Measurements from ENCODE around the gene HK3. TPM values are rescaled to one million over a fixed set of nuclear protein-coding genes. Genes with fewer than 3 reads are reported as not detected.

The HK3 gene
- total RNA-seq, 3 donors from 2014 or later = 2.5 to 5.0 (median 4.3) TPM

DNA sequence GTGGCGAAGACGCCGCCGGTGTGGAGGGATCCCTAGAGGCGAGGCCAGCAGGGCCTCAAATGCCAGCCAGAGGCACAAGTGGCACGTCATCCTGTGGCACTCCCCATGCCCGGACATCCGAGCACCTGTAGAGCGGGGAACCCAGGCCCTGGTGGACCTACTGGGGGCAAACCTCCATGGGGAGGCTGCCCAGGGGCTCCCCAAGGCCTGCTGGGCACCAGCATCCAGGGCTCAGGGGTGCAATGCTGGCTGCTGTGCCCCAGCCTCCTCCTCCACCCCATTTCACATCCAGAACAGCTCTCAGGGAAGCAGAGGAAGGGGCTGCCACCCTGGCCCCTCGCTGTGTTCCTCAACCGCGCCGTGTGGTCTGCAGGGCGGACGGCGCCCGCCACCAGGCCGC lies 43.5 kb downstream of the HK3 start:
- no peaks in the 10 kb centered on the region for H3K36me3 ChIP-seq
- H3K27me3 ChIP-seq = peaks cover 0 to 52% of the 10 kb centered on the region in 2 donors
- no peak for DNase-seq (ENCODE audit: low spot score in 2 of 2)
- H3K4me3 ChIP-seq = no peak overlapping the region
- intact Hi-C loops (cut with DNase I; ENCODE audit: low total_unique reads) = no loop called here
- TF ChIP-seq POLR2AphosphoS5 (IDR thresholded peaks at IDR 0.05) = no peak
- TF ChIP-seq POLR2A (IDR thresholded peaks at IDR 0.05) = no peak
- TF ChIP-seq, protein P1, sequence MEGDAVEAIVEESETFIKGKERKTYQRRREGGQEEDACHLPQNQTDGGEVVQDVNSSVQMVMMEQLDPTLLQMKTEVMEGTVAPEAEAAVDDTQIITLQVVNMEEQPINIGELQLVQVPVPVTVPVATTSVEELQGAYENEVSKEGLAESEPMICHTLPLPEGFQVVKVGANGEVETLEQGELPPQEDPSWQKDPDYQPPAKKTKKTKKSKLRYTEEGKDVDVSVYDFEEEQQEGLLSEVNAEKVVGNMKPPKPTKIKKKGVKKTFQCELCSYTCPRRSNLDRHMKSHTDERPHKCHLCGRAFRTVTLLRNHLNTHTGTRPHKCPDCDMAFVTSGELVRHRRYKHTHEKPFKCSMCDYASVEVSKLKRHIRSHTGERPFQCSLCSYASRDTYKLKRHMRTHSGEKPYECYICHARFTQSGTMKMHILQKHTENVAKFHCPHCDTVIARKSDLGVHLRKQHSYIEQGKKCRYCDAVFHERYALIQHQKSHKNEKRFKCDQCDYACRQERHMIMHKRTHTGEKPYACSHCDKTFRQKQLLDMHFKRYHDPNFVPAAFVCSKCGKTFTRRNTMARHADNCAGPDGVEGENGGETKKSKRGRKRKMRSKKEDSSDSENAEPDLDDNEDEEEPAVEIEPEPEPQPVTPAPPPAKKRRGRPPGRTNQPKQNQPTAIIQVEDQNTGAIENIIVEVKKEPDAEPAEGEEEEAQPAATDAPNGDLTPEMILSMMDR (IDR thresholded peaks at IDR 0.05) = no peak
- H3K27ac ChIP-seq = no peak overlapping the region
- no peaks in the 10 kb centered on the region for H3K4me1 ChIP-seq
- H3K9me3 ChIP-seq = no peaks in the 10 kb centered on the region

DNA sequence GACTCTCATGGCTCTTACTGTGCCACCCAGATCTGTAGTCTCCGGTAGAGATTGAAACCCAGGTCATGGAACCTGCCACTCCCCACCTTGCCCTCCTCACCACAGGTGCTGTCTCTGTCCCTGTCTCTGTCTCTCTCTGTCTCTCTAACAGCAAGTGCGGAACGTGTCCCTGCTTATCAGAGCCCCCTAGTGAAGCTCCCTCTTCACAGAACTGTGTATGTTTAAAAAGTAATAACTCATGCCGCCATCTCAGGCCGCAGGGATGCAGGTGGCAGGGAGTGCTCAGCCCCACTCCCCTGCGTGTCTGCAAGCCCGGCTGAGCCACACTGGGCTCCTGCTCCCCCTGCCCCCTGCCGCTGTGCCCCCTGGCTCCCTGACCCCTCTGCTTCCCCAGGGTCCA lies 45.0 kb downstream of the HK3 start:
- Histone ChIP-seq H3K4me1 (no peaks in the 10 kb centered on the region), H3K27me3 (peaks cover 0 to 56% of the 10 kb centered on the region in 2 donors), H3K4me3 (no peak overlapping the region), H3K27ac (no peak overlapping the region), H3K36me3 (no peaks in the 10 kb centered on the region), H3K9me3 (no peaks in the 10 kb centered on the region)
- TF ChIP-seq POLR2AphosphoS5 (IDR thresholded peaks at IDR 0.05) (no peak), POLR2A (IDR thresholded peaks at IDR 0.05) (no peak)
- TF ChIP-seq, protein P1 (IDR thresholded peaks at IDR 0.05) = no peak
- intact Hi-C loops (cut with DNase I; ENCODE audit: low total_unique reads) = no loop called here
- DNase-seq (ENCODE audit: low spot score in 2 of 2) = no peak

DNA sequence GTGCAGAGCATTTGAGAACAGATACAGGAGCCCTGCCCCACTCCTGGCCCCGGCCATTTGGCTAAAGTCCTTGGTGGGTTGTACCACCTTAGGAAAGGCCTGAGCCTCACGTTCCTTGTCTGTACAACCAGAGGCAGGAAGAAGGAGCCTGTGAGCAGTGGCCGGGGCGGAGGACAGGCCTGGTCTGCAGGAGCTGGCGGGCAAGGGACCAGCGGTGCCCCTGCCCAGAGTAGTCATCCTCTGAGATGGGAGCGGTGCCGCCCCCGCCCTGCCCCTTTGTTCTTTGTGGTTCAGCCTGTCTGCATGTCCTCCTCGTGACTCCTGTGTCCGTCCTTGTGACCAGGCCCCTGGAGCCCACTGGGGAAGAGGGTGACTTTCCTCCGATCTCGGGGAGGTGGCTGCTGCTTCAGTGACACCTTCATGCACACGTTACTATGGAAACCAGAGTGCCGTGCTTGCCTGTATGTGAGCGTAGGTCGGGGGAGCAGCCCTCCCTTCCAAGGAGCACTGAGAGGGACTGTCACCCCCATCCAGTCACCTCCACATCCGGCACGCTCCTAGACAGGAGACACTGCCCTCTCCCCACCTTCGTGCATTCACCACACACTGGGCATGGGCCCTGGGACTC lies 45.9 kb downstream of the HK3 start:
- Histone ChIP-seq H3K27ac (no peak overlapping the region), H3K27me3 (peaks cover 0 to 61% of the 10 kb centered on the region in 2 donors), H3K36me3 (no peaks in the 10 kb centered on the region), H3K4me1 (no peaks in the 10 kb centered on the region), H3K9me3 (no peaks in the 10 kb centered on the region), H3K4me3 (no peak overlapping the region)
- TF ChIP-seq POLR2A (IDR thresholded peaks at IDR 0.05) (no peak), POLR2AphosphoS5 (IDR thresholded peaks at IDR 0.05) (no peak)
- TF ChIP-seq, protein P1 (IDR thresholded peaks at IDR 0.05) = no peak
- no peak for DNase-seq (ENCODE audit: low spot score in 2 of 2)
- intact Hi-C loops (cut with DNase I; ENCODE audit: low total_unique reads) = no loop called here

DNA sequence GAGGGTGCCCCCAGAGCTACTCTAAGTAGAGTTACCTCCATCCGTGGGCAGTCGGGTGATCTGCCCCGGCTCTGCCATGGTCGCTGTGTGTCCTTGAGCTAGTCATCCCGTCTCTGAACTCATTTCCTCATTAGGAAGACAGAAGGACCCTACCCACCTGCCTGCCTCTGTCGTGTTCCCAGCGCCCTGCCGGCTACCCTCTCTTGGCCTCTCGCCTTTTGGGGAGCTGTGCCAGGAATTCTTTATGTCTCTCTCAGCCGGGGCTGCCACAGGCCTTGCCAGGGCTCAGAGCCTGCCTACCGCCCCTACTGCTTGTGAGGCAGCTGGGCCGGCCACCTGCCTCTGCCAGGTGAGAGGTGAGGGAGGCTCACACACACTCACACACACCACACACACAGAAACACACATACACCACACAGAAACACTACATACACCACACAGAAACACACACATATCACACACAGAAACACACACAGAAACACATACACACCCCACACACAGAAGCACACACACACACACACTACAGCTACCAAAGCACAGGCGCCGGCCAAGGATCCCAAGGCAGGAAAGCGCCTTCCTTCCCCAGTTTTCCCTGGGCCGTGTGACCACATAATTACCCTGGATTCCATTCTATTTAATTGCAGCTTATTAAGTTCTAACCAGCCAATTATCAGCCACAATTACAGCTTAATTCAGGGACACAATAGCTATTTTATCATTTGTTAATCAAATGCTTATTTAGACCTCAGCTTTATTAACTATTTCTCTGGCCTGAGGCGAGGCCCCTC lies 47.1 kb downstream of the HK3 start:
- no peak for DNase-seq (ENCODE audit: low spot score in 2 of 2)
- H3K27me3 ChIP-seq = peaks cover 0 to 61% of the 10 kb centered on the region in 2 donors
- no peak overlapping the region for H3K27ac ChIP-seq
- H3K4me1 ChIP-seq = no peaks in the 10 kb centered on the region
- TF ChIP-seq POLR2A (IDR thresholded peaks at IDR 0.05) (no peak), POLR2AphosphoS5 (IDR thresholded peaks at IDR 0.05) (no peak)
- no peaks in the 10 kb centered on the region for H3K9me3 ChIP-seq
- H3K36me3 ChIP-seq = no peaks in the 10 kb centered on the region
- intact Hi-C loops (cut with DNase I; ENCODE audit: low total_unique reads) = no loop called here
- H3K4me3 ChIP-seq = no peak overlapping the region

DNA sequence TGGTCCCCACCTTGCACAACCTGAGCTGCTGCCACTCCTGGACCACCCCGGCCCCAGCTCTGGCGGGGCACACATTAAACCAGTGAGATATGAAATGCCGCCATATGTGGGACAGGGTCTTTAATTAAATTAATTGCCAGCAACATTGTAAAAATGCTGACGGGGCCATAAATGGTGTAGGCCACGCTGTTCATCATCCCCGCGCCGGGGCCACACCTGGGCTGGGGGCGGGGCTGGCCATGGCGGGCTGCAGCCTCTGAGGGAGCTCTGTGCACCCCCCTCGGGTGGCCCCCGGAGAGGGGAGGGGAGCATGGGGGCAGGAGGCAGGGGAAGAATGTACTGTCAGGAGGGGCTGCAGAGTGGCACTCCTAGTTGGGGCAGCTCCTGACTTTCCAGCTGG lies 47.8 kb downstream of the HK3 start:
- no peak for DNase-seq (ENCODE audit: low spot score in 2 of 2)
- no peak overlapping the region for H3K4me3 ChIP-seq
- peaks cover 0 to 63% of the 10 kb centered on the region in 2 donors for H3K27me3 ChIP-seq
- intact Hi-C loops (cut with DNase I; ENCODE audit: low total_unique reads) = no loop called here
- no peak overlapping the region for H3K27ac ChIP-seq
- TF ChIP-seq POLR2AphosphoS5 (IDR thresholded peaks at IDR 0.05) = no peak
- no peak for TF ChIP-seq POLR2A (IDR thresholded peaks at IDR 0.05)
- TF ChIP-seq, protein P1 (IDR thresholded peaks at IDR 0.05) = no peak
- no peaks in the 10 kb centered on the region for H3K4me1 ChIP-seq
- no peaks in the 10 kb centered on the region for H3K36me3 ChIP-seq
- no peaks in the 10 kb centered on the region for H3K9me3 ChIP-seq
